ENCODE measurements around the gene NIPBL. TPM values are rescaled to one million over a fixed set of nuclear protein-coding genes. Genes with fewer than 3 reads are reported as not detected.

NIPBL gene
- total and polyA plus RNA-seq, 2 of the 8 experiments (the other 6 are each of a cell fraction or from before 2014, with no cell fraction given): 21.1 to 53.5 TPM

GRCh38 chr5:37054391-37054790, 177.8 kb downstream of the NIPBL start (continued):
- TF ChIP-seq, protein P1, sequence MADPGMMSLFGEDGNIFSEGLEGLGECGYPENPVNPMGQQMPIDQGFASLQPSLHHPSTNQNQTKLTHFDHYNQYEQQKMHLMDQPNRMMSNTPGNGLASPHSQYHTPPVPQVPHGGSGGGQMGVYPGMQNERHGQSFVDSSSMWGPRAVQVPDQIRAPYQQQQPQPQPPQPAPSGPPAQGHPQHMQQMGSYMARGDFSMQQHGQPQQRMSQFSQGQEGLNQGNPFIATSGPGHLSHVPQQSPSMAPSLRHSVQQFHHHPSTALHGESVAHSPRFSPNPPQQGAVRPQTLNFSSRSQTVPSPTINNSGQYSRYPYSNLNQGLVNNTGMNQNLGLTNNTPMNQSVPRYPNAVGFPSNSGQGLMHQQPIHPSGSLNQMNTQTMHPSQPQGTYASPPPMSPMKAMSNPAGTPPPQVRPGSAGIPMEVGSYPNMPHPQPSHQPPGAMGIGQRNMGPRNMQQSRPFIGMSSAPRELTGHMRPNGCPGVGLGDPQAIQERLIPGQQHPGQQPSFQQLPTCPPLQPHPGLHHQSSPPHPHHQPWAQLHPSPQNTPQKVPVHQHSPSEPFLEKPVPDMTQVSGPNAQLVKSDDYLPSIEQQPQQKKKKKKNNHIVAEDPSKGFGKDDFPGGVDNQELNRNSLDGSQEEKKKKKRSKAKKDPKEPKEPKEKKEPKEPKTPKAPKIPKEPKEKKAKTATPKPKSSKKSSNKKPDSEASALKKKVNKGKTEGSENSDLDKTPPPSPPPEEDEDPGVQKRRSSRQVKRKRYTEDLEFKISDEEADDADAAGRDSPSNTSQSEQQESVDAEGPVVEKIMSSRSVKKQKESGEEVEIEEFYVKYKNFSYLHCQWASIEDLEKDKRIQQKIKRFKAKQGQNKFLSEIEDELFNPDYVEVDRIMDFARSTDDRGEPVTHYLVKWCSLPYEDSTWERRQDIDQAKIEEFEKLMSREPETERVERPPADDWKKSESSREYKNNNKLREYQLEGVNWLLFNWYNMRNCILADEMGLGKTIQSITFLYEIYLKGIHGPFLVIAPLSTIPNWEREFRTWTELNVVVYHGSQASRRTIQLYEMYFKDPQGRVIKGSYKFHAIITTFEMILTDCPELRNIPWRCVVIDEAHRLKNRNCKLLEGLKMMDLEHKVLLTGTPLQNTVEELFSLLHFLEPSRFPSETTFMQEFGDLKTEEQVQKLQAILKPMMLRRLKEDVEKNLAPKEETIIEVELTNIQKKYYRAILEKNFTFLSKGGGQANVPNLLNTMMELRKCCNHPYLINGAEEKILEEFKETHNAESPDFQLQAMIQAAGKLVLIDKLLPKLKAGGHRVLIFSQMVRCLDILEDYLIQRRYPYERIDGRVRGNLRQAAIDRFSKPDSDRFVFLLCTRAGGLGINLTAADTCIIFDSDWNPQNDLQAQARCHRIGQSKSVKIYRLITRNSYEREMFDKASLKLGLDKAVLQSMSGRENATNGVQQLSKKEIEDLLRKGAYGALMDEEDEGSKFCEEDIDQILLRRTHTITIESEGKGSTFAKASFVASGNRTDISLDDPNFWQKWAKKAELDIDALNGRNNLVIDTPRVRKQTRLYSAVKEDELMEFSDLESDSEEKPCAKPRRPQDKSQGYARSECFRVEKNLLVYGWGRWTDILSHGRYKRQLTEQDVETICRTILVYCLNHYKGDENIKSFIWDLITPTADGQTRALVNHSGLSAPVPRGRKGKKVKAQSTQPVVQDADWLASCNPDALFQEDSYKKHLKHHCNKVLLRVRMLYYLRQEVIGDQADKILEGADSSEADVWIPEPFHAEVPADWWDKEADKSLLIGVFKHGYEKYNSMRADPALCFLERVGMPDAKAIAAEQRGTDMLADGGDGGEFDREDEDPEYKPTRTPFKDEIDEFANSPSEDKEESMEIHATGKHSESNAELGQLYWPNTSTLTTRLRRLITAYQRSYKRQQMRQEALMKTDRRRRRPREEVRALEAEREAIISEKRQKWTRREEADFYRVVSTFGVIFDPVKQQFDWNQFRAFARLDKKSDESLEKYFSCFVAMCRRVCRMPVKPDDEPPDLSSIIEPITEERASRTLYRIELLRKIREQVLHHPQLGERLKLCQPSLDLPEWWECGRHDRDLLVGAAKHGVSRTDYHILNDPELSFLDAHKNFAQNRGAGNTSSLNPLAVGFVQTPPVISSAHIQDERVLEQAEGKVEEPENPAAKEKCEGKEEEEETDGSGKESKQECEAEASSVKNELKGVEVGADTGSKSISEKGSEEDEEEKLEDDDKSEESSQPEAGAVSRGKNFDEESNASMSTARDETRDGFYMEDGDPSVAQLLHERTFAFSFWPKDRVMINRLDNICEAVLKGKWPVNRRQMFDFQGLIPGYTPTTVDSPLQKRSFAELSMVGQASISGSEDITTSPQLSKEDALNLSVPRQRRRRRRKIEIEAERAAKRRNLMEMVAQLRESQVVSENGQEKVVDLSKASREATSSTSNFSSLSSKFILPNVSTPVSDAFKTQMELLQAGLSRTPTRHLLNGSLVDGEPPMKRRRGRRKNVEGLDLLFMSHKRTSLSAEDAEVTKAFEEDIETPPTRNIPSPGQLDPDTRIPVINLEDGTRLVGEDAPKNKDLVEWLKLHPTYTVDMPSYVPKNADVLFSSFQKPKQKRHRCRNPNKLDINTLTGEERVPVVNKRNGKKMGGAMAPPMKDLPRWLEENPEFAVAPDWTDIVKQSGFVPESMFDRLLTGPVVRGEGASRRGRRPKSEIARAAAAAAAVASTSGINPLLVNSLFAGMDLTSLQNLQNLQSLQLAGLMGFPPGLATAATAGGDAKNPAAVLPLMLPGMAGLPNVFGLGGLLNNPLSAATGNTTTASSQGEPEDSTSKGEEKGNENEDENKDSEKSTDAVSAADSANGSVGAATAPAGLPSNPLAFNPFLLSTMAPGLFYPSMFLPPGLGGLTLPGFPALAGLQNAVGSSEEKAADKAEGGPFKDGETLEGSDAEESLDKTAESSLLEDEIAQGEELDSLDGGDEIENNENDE (IDR thresholded peaks at IDR 0.05; ENCODE audit: insufficient replicate concordance, low read length): no peak
- no peak for TF ChIP-seq TAF7 (optimal IDR thresholded peaks at IDR 0.05; ENCODE audit: borderline replicate concordance, low read depth, low read length)
- no peak for TF ChIP-seq ATF2 (IDR thresholded peaks at IDR 0.05; ENCODE audit: low read length)
- no peak for TF ChIP-seq GABPA (IDR thresholded peaks at IDR 0.05; ENCODE audit: borderline replicate concordance, insufficient read depth, low read length)
- no peak for TF ChIP-seq EZH2 (IDR thresholded peaks at IDR 0.05; ENCODE audit: low read depth, low read length, severe bottlenecking)
- TF ChIP-seq RFX5 (IDR thresholded peaks at IDR 0.05; ENCODE audit: borderline replicate concordance, low read depth, low read length): no peak
- TF ChIP-seq ZNF274 (IDR thresholded peaks at IDR 0.05; ENCODE audit: borderline replicate concordance, extremely low read depth, low read length): no peak
- no peak for TF ChIP-seq HDAC6 (IDR thresholded peaks at IDR 0.05; ENCODE audit: low read depth, low read length)

Data from H1 (cell line).